Measurements from ENCODE around the gene MIPOL1. TPM values are rescaled to one million over a fixed set of nuclear protein-coding genes. Genes with fewer than 3 reads are reported as not detected.
"Not testable (repeated sequence)": the region's sequence is repeated elsewhere in the genome, so short reads cannot be mapped to it uniquely, and the experiment has no call there.

The MIPOL1 gene
- total RNA-seq, 1 experiment from 2014 or later: 10.6 TPM

- DNase-seq: no peak
- no peaks in the 10 kb centered on the region for H3K36me3 ChIP-seq
- H3K27ac ChIP-seq: no peak overlapping the region
- H3K9me3 ChIP-seq (replicated peaks): no peaks in the 10 kb centered on the region
- H3K27me3 ChIP-seq: no peaks in the 10 kb centered on the region
- H3K4me3 ChIP-seq: no peak overlapping the region
- no peaks in the 10 kb centered on the region for H3K4me1 ChIP-seq
These were observed 36.5 kb downstream of the MIPOL1 start for GRCh38 chr14:37234222-37234621.

- not testable (repeated sequence) for H3K4me3 ChIP-seq; DNase-seq; H3K4me1 ChIP-seq; H3K9me3 ChIP-seq (replicated peaks); H3K27me3 ChIP-seq; H3K27ac ChIP-seq; H3K36me3 ChIP-seq
These were observed 38.3 kb downstream of the MIPOL1 start for GRCh38 chr14:37236044-37236443.

- Histone ChIP-seq H3K4me3 (no peak overlapping the region), H3K9me3 (replicated peaks) (no peaks in the 10 kb centered on the region), H3K27me3 (no peaks in the 10 kb centered on the region), H3K27ac (no peak overlapping the region), H3K4me1 (no peaks in the 10 kb centered on the region), H3K36me3 (no peaks in the 10 kb centered on the region)
- DNase-seq: no peak
These were observed 39.4 kb downstream of the MIPOL1 start for GRCh38 chr14:37237094-37237493.

GRCh38 chr14:37237735-37238200 is 40.0 kb downstream of the MIPOL1 start:
- Histone ChIP-seq H3K9me3 (replicated peaks) (no peaks in the 10 kb centered on the region), H3K4me1 (no peaks in the 10 kb centered on the region), H3K27ac (no peak overlapping the region), H3K27me3 (no peaks in the 10 kb centered on the region), H3K4me3 (no peak overlapping the region), H3K36me3 (no peaks in the 10 kb centered on the region)
- DNase-seq: no peak

- no peaks in the 10 kb centered on the region for H3K4me1 ChIP-seq
- DNase-seq: no peak
- no peaks in the 10 kb centered on the region for H3K27me3 ChIP-seq
- no peaks in the 10 kb centered on the region for H3K36me3 ChIP-seq
- H3K4me3 ChIP-seq: no peak overlapping the region
- no peak overlapping the region for H3K27ac ChIP-seq
- H3K9me3 ChIP-seq (replicated peaks): no peaks in the 10 kb centered on the region
These were observed 43.5 kb downstream of the MIPOL1 start for GRCh38 chr14:37241198-37241597.

- H3K36me3 ChIP-seq: no peaks in the 10 kb centered on the region
These were observed 48.7 kb downstream of the MIPOL1 start for GRCh38 chr14:37246427-37246829.

GRCh38 chr14:37247791-37248461 is 50.2 kb downstream of the MIPOL1 start:
- no peaks in the 10 kb centered on the region for H3K36me3 ChIP-seq
- DNase-seq: no peak

More at GRCh38 chr14:37246427-37246829, 48.7 kb downstream of the MIPOL1 start:
- DNase-seq: peak; percentile 5 to 73
- Histone ChIP-seq H3K27ac (no peak overlapping the region), H3K9me3 (replicated peaks) (no peaks in the 10 kb centered on the region), H3K4me3 (no peak overlapping the region), H3K4me1 (no peaks in the 10 kb centered on the region), H3K27me3 (no peaks in the 10 kb centered on the region)

GRCh38 chr14:37251775-37252174 is 54.0 kb downstream of the MIPOL1 start:
- no peaks in the 10 kb centered on the region for H3K9me3 ChIP-seq (replicated peaks)
- no peak for DNase-seq
- H3K36me3 ChIP-seq: no peaks in the 10 kb centered on the region

More at GRCh38 chr14:37247791-37248461, 50.2 kb downstream of the MIPOL1 start:
- no peaks in the 10 kb centered on the region for H3K9me3 ChIP-seq (replicated peaks)
- no peaks in the 10 kb centered on the region for H3K27me3 ChIP-seq
- no peak overlapping the region for H3K4me3 ChIP-seq
- H3K4me1 ChIP-seq: no peaks in the 10 kb centered on the region
- H3K27ac ChIP-seq: no peak overlapping the region

GRCh38 chr14:37252434-37252833 is 54.7 kb downstream of the MIPOL1 start:
- H3K27ac ChIP-seq: no peak overlapping the region
- H3K27me3 ChIP-seq: no peaks in the 10 kb centered on the region
- H3K36me3 ChIP-seq: no peaks in the 10 kb centered on the region
- 0 out of 2 replicates have a peak, but pooled peaks cover 7% of the 10 kb centered on the region for H3K4me1 ChIP-seq
- no peaks in the 10 kb centered on the region for H3K9me3 ChIP-seq (replicated peaks)
- no peak for DNase-seq
- no peak overlapping the region for H3K4me3 ChIP-seq

More at GRCh38 chr14:37251775-37252174, 54.0 kb downstream of the MIPOL1 start:
- Histone ChIP-seq H3K4me3 (no peak overlapping the region), H3K4me1 (0 out of 2 replicates have a peak, but pooled peaks cover 7% of the 10 kb centered on the region), H3K27me3 (no peaks in the 10 kb centered on the region), H3K27ac (no peak overlapping the region)

GRCh38 chr14:37253905-37254304 is 56.2 kb downstream of the MIPOL1 start:
- Histone ChIP-seq H3K4me1 (0 out of 2 replicates have a peak, but pooled peaks cover 7% of the 10 kb centered on the region), H3K27ac (no peak overlapping the region), H3K27me3 (no peaks in the 10 kb centered on the region), H3K36me3 (no peaks in the 10 kb centered on the region), H3K4me3 (no peak overlapping the region), H3K9me3 (replicated peaks) (no peaks in the 10 kb centered on the region)
- peak; percentile 11 to 51 for DNase-seq

- Histone ChIP-seq H3K9me3 (replicated peaks) (no peaks in the 10 kb centered on the region), H3K4me1 (0 out of 2 replicates have a peak, but pooled peaks cover 7% of the 10 kb centered on the region), H3K36me3 (no peaks in the 10 kb centered on the region), H3K27me3 (no peaks in the 10 kb centered on the region), H3K4me3 (no peak overlapping the region), H3K27ac (no peak overlapping the region)
- no peak for DNase-seq
These were observed 56.7 kb downstream of the MIPOL1 start for GRCh38 chr14:37254411-37254947.

GRCh38 chr14:37257501-37258070 is 59.8 kb downstream of the MIPOL1 start:
- H3K27ac ChIP-seq: no peak overlapping the region
- H3K9me3 ChIP-seq (replicated peaks): no peaks in the 10 kb centered on the region
- no peak for DNase-seq
- no peaks in the 10 kb centered on the region for H3K27me3 ChIP-seq
- H3K4me3 ChIP-seq: no peak overlapping the region
- no peaks in the 10 kb centered on the region for H3K36me3 ChIP-seq
- H3K4me1 ChIP-seq: 0 out of 2 replicates have a peak, but pooled peaks cover 7% of the 10 kb centered on the region

GRCh38 chr14:37262649-37263048 is 64.9 kb downstream of the MIPOL1 start:
- peak in 1 of 2 experiments; percentile 15 for DNase-seq
- Histone ChIP-seq H3K36me3 (no peaks in the 10 kb centered on the region), H3K4me3 (no peak overlapping the region)

GRCh38 chr14:37263656-37264236 is 66.0 kb downstream of the MIPOL1 start:
- Histone ChIP-seq H3K4me1 (no peaks in the 10 kb centered on the region), H3K27ac (no peak overlapping the region), H3K36me3 (no peaks in the 10 kb centered on the region), H3K4me3 (no peak overlapping the region), H3K9me3 (replicated peaks) (no peaks in the 10 kb centered on the region), H3K27me3 (no peaks in the 10 kb centered on the region)
- DNase-seq: no peak

More at GRCh38 chr14:37262649-37263048, 64.9 kb downstream of the MIPOL1 start:
- no peak overlapping the region for H3K27ac ChIP-seq
- no peaks in the 10 kb centered on the region for H3K9me3 ChIP-seq (replicated peaks)
- H3K27me3 ChIP-seq: no peaks in the 10 kb centered on the region
- no peaks in the 10 kb centered on the region for H3K4me1 ChIP-seq

- Histone ChIP-seq H3K4me1 (no peaks in the 10 kb centered on the region), H3K9me3 (replicated peaks) (no peaks in the 10 kb centered on the region)
- DNase-seq: no peak
These were observed 71.1 kb downstream of the MIPOL1 start for GRCh38 chr14:37268788-37269187.

More at GRCh38 chr14:37268788-37269187, 71.1 kb downstream of the MIPOL1 start:
- H3K27me3 ChIP-seq: no peaks in the 10 kb centered on the region
- no peak overlapping the region for H3K27ac ChIP-seq
- no peaks in the 10 kb centered on the region for H3K36me3 ChIP-seq
- H3K4me3 ChIP-seq: no peak overlapping the region

All from SJCRH30 (cell line).